Neuronal stem cell (in vitro differentiated cells): ENCODE results near the gene NPFF.

Experiments used
- DNase-seq: peaks from one replicate; pipeline ENCODE4 v3.0.0-alpha.2; 2013; ENCODE audit warnings: low spot score
- H2AFZ ChIP-seq: one replicate; pipeline ENCODE4 v1.6.1; 2013; ENCODE audit warnings: mild to moderate bottlenecking, low read length, inconsistent platforms
- H2AK5ac ChIP-seq: 2 replicates; pipeline ENCODE4 v1.6.1; 2013; ENCODE audit warnings: low read depth, mild to moderate bottlenecking, inconsistent platforms, low read length, moderate library complexity, mixed read lengths
- H2BK120ac ChIP-seq: 2 replicates; pipeline ENCODE4 v1.6.1; 2013; ENCODE audit warnings: low read depth, mild to moderate bottlenecking, inconsistent platforms, low read length, moderate library complexity, mixed read lengths
- H2BK12ac ChIP-seq: one replicate; pipeline ENCODE4 v1.6.1; 2013; ENCODE audit warnings: low read length, inconsistent platforms
- H2BK15ac ChIP-seq: 2 replicates; pipeline ENCODE4 v1.6.1; 2013; ENCODE audit warnings: mild to moderate bottlenecking, low read length, inconsistent platforms, mixed read lengths
- H2BK5ac ChIP-seq: one replicate; pipeline ENCODE4 v1.6.1; 2013; ENCODE audit warnings: inconsistent platforms, mild to moderate bottlenecking, low read length, moderate library complexity
- H3K14ac ChIP-seq: one replicate; pipeline ENCODE4 v1.6.1; 2013; ENCODE audit warnings: low read length, inconsistent platforms
- H3K18ac ChIP-seq: 2 replicates; pipeline ENCODE4 v1.6.1; 2013; ENCODE audit warnings: low read length, inconsistent platforms
- H3K23ac ChIP-seq: 2 replicates; pipeline ENCODE4 v1.6.1; 2013; ENCODE audit warnings: low read depth, mild to moderate bottlenecking, mixed read lengths, low read length, inconsistent platforms; ENCODE audit not compliant: poor library complexity
- H3K27ac ChIP-seq: replicated peaks from 3 replicates; pipeline ENCODE4 v1.5.1; 2013; ENCODE audit warnings: low read length, inconsistent platforms
- H3K27me3 ChIP-seq, 3 experiments: 2 replicates each; pipeline ENCODE4 v1.6.1; 2013; ENCODE audit warnings: low read length in 3 of 3, mild to moderate bottlenecking in 2 of 3, inconsistent platforms in 1 of 3, low read depth in 1 of 3, mixed read lengths in 1 of 3, moderate library complexity in 1 of 3; ENCODE audit not compliant: control insufficient read depth in 3 of 3, insufficient read depth in 3 of 3
- H3K36me3 ChIP-seq, 2 donors: replicated peaks in 1 of 2; 2 replicates each; pipeline ENCODE4 v1.6.1; 2013; ENCODE audit warnings: low read length in 2 of 2; ENCODE audit not compliant: control insufficient read depth in 2 of 2, insufficient read depth in 2 of 2
- H3K4ac ChIP-seq: 2 replicates; pipeline ENCODE4 v1.6.1; 2013; ENCODE audit warnings: inconsistent platforms, mild to moderate bottlenecking, low read length, moderate library complexity
- H3K4me1 ChIP-seq, 2 donors: 1 replicate in 1 of 2; 2 replicates in 1 of 2; pipeline ENCODE4 v1.6.1; 2013; ENCODE audit warnings: low read length in 2 of 2, low read depth in 1 of 2; ENCODE audit not compliant: control insufficient read depth in 2 of 2, insufficient read depth in 1 of 2
- H3K4me2 ChIP-seq: one replicate; pipeline ENCODE4 v1.6.1; 2013; ENCODE audit warnings: mild to moderate bottlenecking, low read length, inconsistent platforms; ENCODE audit not compliant: insufficient read depth, poor library complexity, severe bottlenecking
- H3K4me3 ChIP-seq, 2 donors: 2 replicates each; pipeline ENCODE4 v1.5.1; 2013; ENCODE audit warnings: low read length in 2 of 2, mild to moderate bottlenecking in 2 of 2, inconsistent platforms in 1 of 2, moderate library complexity in 1 of 2
- H3K79me1 ChIP-seq: one replicate; pipeline ENCODE4 v1.6.1; 2013; ENCODE audit warnings: low read depth, mild to moderate bottlenecking, inconsistent platforms, low read length, moderate library complexity
- H3K9ac ChIP-seq: one replicate; pipeline ENCODE4 v1.6.1; 2013; ENCODE audit warnings: mild to moderate bottlenecking, low read depth, low read length, inconsistent platforms; ENCODE audit not compliant: poor library complexity
- H3K9me3 ChIP-seq, 2 donors: replicated peaks in 1 of 2; 2 replicates each; pipeline versions ENCODE3 to v1.6.1; 2013; ENCODE audit warnings: low read length in 2 of 2, mild to moderate bottlenecking in 2 of 2, inconsistent platforms in 1 of 2, low read depth in 1 of 2, mixed read lengths in 1 of 2, moderate library complexity in 1 of 2; ENCODE audit not compliant: control insufficient read depth in 2 of 2, insufficient read depth in 1 of 2
- H4K8ac ChIP-seq: one replicate; pipeline ENCODE4 v1.6.1; 2013; ENCODE audit warnings: low read depth, mild to moderate bottlenecking, inconsistent platforms, low read length, moderate library complexity
- H4K91ac ChIP-seq: one replicate; pipeline ENCODE4 v1.6.1; 2013; ENCODE audit warnings: low read length, low read depth, mild to moderate bottlenecking, inconsistent platforms; ENCODE audit not compliant: poor library complexity
- WGBS, 2 donors: extraction: QIAGEN DNeasy Blood & Tissue Kit; methylation state at CpG; one replicate each; pipeline ENCODE4 v1.1.7; 2013; ENCODE audit warnings: missing lambda C conversion rate in 2 of 2, mixed read lengths in 1 of 2; ENCODE audit not compliant: insufficient read length in 2 of 2, insufficient replicate concordance in 1 of 2; ENCODE audit errors: extremely low coverage in 2 of 2; 5-methylcytosine and 5-hydroxymethylcytosine counted together

The NPFF gene

DNA sequence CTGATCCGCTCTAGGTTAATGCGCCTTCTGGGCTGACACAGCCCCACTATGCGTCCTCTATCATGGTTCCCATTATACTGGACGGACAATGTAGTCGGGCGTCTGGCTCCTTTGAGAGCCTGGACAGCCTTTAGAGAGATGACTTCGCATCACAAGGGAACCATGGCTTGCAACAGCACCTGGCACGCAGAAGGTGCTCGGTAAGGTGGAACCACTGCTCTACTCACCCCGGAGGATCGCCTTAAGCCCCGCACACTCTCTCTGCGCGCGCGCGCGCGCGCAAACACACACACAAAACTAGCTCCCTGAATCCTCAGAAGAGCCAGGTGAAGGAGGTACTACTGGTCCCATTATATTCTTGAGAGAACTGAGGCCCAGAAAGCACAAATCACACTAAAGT is 15.1 kb downstream of the NPFF start:
- no peak for DNase-seq
- WGBS, 2 donors = no CpG with 5 or more reads among the region's 20 CpGs
- Histone ChIP-seq H3K4me3 (peak overlapping the region; percentile 36 to 55), H3K79me1 (no peaks in the 10 kb centered on the region), H2BK15ac (no peak overlapping the region), H3K27ac (peak overlapping the region; percentile 66), H2BK12ac (no peak overlapping the region), H3K4me2 (peak overlapping the region; percentile 52), H3K14ac (no peak overlapping the region), H2BK5ac (no peak overlapping the region), H4K8ac (no peak overlapping the region), H3K4ac (no peak overlapping the region), H3K4me1 (peaks cover 22 to 30% of the 10 kb centered on the region in 2 donors), H2AFZ (no peak overlapping the region), H4K91ac (no peak overlapping the region), H3K18ac (no peak overlapping the region), H3K27me3 (no peaks in the 10 kb centered on the region), H2AK5ac (no peak overlapping the region), H3K36me3 (peaks cover 6 to 15% of the 10 kb centered on the region in 2 donors), H3K9ac (no peak overlapping the region), H2BK120ac (no peak overlapping the region), H3K23ac (no peak overlapping the region), H3K9me3 (no peaks in the 10 kb centered on the region)

DNA sequence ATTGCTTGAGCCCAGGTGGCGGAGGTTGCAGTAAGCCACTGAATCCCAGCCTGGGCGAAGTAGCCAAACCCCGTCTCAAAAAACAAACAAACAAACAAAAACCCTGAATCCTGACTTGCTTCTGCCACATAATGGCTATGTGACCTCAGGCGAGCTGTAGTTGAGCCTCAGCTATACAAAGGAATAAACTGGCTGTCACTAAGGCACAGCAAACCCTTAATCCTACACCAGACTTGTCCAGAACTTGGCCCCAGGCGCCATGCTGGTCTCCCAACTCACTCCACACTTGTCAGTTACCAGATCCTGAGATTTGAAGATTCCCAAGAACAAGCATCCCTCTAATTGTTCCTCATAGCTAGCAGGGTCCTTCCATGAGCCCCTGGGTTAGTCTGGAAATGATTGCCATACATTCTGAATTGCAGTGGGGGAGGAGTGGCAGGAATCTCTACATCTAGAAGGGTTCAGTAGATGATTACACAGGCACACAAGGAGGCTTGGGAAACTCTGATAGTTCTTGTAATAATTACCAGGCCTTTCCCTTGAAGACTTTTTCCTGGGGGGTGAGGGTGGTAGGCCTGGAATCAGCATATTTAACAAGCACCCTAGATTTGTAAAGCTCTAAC is 17.9 kb downstream of the NPFF start:
- Histone ChIP-seq H3K4me1 (peaks cover 15 to 18% of the 10 kb centered on the region in 2 donors), H2AK5ac (no peak overlapping the region), H3K4ac (no peak overlapping the region), H2BK15ac (no peak overlapping the region), H2BK120ac (no peak overlapping the region), H3K9ac (no peak overlapping the region), H3K4me3 (no peak overlapping the region), H3K27ac (no peak overlapping the region), H3K14ac (no peak overlapping the region), H2BK12ac (no peak overlapping the region), H3K23ac (no peak overlapping the region), H3K9me3 (no peaks in the 10 kb centered on the region), H3K36me3 (peaks cover 26 to 42% of the 10 kb centered on the region in 2 donors), H3K79me1 (peaks cover 3% of the 10 kb centered on the region), H4K8ac (no peak overlapping the region), H4K91ac (no peak overlapping the region), H3K4me2 (no peak overlapping the region), H3K18ac (no peak overlapping the region), H2BK5ac (no peak overlapping the region), H2AFZ (no peak overlapping the region), H3K27me3 (no peaks in the 10 kb centered on the region)
- no CpG with 5 or more reads among the region's 5 CpGs for WGBS, 2 donors
- DNase-seq = no peak

DNA sequence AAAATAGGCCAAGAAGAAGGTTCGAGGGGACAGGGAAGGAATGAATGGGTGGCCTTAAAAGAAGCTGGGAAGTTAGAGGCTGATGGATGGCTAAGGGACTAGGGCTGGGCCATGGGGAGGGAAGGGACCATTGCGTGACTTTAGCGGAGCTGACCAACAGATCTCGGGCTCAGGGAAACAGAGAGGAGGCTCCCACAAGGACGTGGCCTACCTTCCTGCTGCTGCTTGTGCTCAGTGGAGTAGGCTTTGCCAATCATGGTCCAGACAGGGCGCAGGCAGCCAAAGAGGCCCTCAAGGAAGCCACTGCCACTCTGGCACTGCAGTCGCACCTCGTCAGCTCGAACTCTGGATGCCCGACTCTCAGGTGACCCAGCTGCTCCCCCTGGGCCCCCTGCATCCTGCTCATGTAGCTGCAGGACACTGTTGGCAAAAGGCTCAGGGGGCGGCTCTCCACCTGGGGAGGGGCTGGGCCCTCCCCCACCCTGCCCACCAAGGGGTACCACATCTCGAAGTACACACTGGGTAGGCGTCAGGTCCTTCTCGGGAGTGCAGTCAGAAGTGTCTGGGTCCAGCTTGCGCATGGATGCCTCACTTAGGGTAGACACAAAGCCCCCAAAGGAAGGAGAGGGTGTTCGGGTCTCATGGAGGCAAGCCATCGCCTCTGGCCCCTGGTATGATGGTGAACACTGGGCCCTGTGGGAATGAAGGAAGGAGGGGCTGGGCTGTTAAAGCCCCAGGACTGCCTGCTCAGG is 20.4 kb downstream of the NPFF start:
- Histone ChIP-seq H4K91ac (no peak overlapping the region), H3K14ac (no peak overlapping the region), H2BK5ac (no peak overlapping the region), H4K8ac (no peak overlapping the region), H3K23ac (peak overlapping the region; percentile 34), H3K27me3 (no peaks in the 10 kb centered on the region), H3K9ac (peak overlapping the region; percentile 2), H2AFZ (no peak overlapping the region), H2BK15ac (no peak overlapping the region), H3K4ac (no peak overlapping the region), H3K36me3 (peaks cover 46 to 66% of the 10 kb centered on the region in 2 donors), H3K27ac (no peak overlapping the region), H3K79me1 (peaks cover 3% of the 10 kb centered on the region), H2BK120ac (no peak overlapping the region), H3K9me3 (no peaks in the 10 kb centered on the region), H2AK5ac (no peak overlapping the region), H3K18ac (no peak overlapping the region), H3K4me2 (no peak overlapping the region), H2BK12ac (no peak overlapping the region), H3K4me3 (no peak overlapping the region), H3K4me1 (peaks cover under 1 to 2% of the 10 kb centered on the region in 2 donors)
- no CpG with 5 or more reads among the region's 17 CpGs for WGBS, 2 donors
- DNase-seq = no peak

DNA sequence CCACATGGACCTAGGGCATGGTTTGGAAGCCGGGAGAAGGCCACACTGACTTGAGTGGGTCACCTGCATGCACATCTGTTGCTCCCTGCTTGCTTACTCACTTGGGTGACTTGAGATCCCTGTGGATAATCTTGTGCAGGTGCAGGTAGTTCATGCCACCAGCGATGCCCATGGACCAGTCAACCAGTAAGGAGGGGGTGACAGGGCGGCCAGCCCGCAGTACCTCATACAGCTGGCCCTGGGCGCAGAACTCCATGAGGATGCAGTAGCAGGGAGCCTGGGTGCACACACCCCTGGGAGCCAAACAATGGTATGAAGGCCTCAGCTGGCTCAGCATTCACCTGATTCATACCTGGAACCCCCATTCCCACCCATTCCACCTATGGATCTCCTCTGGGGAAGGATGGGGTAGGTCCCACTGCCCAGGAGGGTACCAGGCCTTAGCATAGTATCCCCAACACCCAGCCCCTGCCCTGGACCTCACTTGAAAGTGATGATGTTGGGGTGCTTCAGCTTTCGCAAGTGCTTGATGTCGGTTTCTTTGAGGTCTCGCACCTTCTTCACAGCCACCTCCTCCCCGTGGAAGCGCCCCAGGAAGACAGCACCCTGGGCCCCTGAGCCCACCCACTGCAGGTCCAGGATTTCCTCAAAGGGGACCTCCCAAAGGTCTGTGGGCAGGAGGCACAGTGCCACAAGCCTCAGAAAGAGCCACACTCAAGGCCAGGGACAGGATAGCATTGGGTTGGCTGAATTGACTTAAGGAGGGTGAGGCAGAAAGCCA is 21.1 kb downstream of the NPFF start:
- Histone ChIP-seq H3K9me3 (no peaks in the 10 kb centered on the region), H3K23ac (no peak overlapping the region), H3K4me3 (no peak overlapping the region), H3K27me3 (no peaks in the 10 kb centered on the region), H3K4ac (no peak overlapping the region), H3K14ac (no peak overlapping the region), H3K9ac (no peak overlapping the region), H2BK120ac (no peak overlapping the region), H3K18ac (no peak overlapping the region), H2AK5ac (no peak overlapping the region), H2BK5ac (no peak overlapping the region), H4K91ac (no peak overlapping the region), H2BK15ac (no peak overlapping the region), H3K4me1 (peaks cover 0 to 4% of the 10 kb centered on the region in 2 donors), H3K36me3 (peaks cover 51 to 74% of the 10 kb centered on the region in 2 donors), H3K4me2 (no peak overlapping the region), H3K79me1 (peaks cover 3% of the 10 kb centered on the region), H4K8ac (no peak overlapping the region), H3K27ac (no peak overlapping the region), H2AFZ (no peak overlapping the region), H2BK12ac (no peak overlapping the region)
- no CpG with 5 or more reads among the region's 10 CpGs for WGBS, 2 donors
- no peak for DNase-seq
